NCI-H1417 treated with DMSO at 0.1 percent for 48 hours (cell line): ENCODE measurements around the gene CD82.

Experiments used
- DNase-seq: peaks from one replicate; lab custom pipeline; 2025; lab: John Stamatoyannopoulos, UW

The CD82 gene

DNA sequence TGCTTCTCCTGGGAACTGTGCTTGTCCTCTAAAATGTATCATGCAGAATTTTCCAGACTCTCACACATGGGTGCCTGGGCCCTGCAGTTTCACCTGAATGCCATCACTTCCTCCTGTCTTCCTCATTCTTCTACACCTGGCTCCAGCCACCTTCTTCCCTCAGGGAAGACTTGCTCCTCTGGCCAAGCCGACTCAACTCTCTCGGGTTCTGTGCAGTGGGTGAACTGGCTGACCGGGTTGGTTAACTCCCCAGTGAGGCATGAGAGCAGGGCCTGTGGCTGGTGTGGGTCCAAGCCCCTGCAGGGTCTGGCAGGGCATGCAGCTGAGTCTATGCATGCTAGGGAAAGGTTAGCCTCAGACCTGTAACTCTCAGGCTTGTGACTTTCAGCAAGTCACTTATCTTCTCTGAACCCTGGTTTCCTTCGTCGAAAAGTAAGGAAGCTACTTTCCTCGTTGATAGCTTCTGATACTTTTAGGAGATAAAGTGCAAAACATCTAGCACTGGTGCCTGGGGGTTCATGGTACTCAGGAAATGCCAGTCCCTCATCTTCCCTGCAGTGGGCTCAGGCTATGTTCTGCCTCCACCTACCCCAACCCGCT lies 11.9 kb downstream of the CD82 start:
- DNase-seq, result no peak

- DNase-seq, result no peak
Observed at GRCh38 chr11:44578279-44578678, 12.8 kb downstream of the CD82 start.

DNA sequence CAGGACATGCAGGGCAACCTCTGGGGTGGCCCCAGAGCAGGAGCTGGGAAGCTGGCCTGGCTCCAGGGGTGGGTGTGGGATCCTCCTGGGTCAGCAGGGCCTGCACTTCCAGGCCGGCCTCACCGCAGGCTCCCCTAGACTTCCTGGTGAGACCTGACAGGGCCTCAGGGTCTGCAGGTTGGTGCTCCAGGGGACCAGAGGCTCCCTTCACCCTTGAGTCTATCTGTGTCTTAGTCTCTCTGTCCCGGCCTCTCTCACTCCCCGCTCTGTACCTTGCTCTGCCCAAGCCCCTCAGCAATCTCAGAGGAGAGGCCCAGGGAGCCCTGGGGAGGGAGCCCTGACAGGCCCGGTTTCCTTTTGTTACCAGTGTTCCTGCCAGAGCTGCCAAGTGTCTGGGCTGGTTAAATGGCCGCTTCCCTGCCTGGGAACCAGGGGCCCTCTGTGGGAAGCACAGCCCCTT lies 13.9 kb downstream of the CD82 start:
- no peak for DNase-seq

DNA sequence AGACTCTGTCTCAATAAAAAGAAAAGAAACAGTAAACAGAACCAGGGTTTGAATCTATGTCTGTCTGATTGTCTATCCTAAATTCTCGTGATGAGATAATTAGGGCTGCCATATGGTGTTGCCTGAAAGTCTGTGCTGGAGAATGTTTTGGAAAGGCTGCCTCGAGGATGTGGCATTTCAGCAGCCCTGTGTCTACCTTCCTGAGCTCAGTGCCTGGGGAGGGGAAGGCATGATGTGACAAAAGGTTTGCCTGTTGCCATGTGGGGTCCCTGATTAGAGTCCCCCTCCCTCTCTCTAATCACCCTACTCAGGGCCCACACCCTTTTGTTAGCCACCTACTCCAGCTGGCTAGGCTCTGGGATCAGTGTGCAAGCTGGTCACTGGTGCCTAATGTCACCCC lies 15.2 kb downstream of the CD82 start:
- DNase-seq, result no peak

- no peak for DNase-seq
Observed at GRCh38 chr11:44581246-44581645, 15.8 kb downstream of the CD82 start.

GRCh38 chr11:44582641-44583352 lies 17.3 kb downstream of the CD82 start:
- DNase-seq, result no peak

GRCh38 chr11:44583353-44583669 lies 17.8 kb downstream of the CD82 start:
- DNase-seq, result no peak

DNA sequence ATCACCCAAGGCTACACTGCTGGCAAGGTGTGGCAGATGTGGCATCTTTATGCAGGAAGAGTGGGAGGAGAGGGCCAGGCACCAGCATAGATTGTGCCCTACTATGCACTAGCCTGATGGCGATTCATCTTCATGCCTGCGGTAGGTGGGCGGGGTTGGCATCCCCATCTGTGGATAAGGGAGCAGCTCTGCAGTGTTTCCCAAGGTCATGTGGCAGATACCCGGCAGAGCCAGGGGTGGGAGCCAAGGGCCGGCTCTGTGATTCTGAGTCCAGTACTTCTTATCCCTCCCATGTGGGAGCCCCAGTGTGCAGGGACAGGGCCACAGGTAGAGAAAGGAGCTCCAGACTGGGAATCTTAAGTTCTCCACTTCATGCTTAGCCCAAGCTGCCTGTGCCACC lies 20.0 kb downstream of the CD82 start:
- no peak for DNase-seq

DNA sequence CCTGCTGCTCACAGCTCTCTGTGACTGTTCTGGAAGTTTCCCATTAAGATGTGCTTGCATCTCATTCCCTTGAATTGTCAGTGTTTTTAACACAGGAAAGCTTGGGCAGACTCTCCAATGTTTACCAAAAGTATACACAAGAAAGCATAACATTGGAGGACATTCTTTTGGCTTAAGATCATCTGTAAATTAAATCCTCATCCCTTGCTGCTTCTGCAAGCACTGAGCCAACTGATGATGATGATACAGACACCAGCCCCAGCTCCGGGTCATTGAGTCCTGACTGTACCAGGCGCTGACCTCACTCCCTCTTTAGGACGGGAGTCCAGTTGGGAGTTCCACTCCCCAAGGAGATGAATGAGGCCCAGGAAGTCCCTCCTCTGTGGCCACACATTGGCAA lies 23.8 kb downstream of the CD82 start:
- DNase-seq, result no peak

DNA sequence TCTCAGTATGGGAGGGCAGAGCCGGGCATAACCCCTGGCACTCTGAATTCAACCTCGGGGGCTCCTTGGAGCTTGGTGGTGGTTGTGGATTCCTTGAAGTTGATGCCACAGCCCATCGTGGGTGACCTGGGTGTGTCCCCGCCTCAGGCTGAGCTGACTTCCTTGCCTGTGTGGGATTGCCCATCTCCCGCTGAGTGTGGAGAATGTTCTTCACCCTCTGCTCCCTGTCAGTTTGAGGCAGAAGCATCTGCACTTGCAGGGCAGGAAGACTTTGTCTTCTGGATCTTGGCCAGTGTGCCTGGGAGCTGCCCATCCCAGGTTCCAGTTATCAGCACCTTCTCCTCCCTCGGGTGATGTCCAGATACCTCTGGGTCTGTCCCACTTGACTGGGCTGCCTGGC lies 25.3 kb downstream of the CD82 start:
- no peak for DNase-seq

GRCh38 chr11:44591557-44591956 lies 26.1 kb downstream of the CD82 start:
- no peak for DNase-seq

- no peak for DNase-seq
Observed at GRCh38 chr11:44592125-44592940, 26.9 kb downstream of the CD82 start.

DNA sequence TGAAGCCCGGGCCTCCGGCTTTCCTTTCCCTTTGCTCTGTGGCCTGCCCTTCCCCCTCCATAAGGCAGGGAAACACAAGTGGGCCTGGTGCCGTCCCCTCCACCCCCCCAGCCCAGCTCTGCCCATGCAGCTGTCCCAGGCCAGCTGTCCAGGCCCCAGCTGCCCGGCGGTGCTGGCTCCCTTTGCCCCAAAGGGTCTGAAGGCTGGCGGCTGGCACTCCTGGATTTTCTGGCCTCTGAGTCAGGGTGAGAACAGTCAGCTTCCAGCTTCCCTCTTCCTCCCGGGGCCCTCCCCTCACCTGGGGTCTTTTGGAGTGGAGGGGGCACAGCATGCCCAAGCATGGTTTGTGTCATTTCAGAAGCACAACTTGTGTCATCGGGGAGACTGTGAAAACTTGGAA lies 27.8 kb downstream of the CD82 start:
- no peak for DNase-seq

DNA sequence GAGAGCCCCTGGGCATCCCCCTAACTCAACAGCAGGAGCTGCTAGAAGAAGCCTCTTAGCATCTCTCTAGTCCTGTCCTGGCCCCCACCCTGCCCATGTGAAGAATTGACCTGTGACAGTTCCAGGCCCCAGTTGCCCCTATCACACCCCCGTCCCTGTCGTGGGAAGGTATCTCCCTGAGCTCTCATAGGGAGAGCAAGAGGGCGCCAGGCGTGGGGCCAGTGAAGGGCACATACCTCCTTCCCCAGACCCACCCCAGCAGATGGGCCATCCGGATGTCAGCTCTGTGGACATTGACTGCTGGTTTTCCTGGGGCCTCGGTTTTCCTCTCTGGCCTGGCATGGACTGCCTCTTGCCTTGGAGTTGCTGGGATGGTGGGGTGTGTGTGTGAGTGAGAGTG lies 29.5 kb downstream of the CD82 start:
- no peak for DNase-seq

DNA sequence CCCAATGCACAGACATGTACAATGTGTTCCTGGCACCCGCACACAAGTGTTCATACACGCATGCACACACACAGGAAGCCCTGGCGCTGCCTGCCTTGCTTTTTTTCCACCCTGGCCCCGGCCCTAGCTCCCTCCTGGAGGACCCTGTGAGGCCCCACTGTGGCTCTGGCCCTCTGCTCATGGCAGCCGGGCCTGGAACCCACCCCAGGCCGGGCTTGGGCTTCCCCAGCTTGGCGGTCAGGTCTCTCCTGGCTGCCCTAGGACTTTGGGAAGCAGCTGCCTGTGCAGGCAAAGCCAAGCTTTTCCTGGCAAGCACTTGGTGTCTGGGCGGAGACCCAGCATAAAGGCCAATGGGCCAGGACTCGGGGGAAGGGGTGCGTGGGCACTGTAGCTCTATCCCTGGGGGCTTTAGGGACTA lies 30.5 kb downstream of the CD82 start:
- DNase-seq, result no peak

GRCh38 chr11:44596525-44597276 lies 31.2 kb downstream of the CD82 start:
- DNase-seq, result no peak

GRCh38 chr11:44597358-44598012 lies 32.0 kb downstream of the CD82 start:
- DNase-seq, result no peak

- no peak for DNase-seq
Observed at GRCh38 chr11:44598831-44599230, 33.4 kb downstream of the CD82 start.

DNA sequence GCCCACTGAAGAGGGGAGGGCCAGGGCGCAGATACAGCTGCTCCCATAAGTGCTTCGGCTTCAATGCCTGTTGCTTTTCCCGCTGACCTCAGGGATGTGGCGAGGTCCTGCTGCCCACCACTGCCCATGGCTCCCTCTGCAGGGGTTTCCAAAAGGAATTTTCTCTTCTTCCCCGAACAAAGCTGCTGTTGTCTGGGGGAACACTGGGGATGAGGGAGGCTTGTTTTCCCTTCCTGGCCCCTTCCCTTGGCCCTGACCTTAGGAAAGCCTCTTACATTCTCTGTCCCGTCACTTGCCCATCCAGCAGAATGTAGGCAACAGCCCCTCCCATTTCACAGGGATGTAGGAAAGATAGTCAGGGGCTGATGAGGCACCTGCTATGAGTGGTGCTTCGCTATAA lies 34.8 kb downstream of the CD82 start:
- no peak for DNase-seq

DNA sequence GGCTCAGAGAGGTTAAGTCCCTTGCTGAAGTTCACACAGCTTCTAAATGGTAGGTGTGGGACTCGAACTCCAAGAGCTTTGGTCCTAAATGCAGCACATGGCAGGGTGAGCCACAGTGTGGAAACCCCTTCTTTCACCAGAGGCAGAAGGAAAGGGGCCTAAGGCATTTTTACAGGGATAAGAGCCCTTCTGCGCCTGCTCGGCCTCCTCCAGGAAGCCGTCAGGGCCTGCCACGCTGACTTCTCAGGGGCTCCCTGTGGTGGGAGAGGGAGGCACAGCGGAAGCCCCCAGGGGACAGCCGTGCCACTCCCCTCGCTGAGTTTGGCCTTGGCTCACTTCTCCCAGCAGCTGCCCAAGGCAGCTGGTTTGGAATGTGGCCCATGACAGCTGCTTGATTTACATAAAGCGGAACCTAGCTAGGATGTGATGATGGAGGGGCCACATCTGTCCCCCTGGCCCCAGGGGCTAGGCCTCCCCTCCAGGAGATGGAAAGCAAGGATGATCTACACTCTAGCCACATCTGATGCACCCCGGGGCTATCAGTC lies 35.4 kb downstream of the CD82 start:
- DNase-seq, result no peak

DNA sequence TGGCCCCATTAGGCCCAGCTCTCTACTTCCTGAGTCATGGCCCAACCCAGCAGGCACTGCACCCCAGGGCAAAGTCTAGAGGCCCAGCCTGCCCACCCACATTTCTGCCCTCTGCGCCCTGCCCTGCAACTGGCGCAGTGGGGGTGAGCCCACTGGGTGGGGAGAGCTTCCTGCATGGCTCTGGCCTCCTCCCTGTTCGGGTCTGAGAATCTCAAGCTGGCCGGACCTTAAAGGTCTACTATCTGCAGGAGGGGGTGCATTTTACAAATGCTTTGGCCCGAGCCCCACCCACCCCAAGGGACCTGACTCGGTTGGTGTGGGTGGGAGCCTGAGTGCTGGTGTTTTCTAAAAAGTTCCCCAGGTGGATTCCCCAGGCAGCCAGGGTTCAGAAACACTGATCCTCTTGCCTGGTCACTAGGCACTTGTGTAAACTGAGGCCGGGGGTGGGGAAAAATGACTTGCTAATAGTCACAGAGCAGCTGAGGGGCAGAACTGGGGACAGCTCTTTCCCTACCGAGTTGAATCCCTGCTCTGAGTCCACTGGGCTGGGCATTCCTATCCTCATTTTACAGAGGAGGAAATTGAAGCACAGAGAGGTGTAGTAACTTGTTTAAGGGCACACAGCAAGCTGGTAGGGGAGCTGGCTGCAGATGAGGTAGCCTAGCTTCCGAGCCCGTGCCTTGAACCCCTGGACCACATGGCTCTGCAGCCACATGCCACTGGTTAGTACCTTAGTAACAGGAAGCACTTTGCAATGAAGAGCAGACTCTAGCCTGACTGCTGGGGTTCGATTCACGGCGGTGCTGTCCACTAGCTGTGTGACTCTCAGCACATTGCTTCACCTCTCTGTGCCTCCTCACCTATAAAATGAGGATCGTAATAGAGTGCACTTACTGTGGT lies 36.3 kb downstream of the CD82 start:
- DNase-seq, result no peak
